Astrocyte (in vitro differentiated cells and primary cell): ENCODE results near the gene PLLP.

ENCODE experiments used
- EZH2 ChIP-seq: IDR thresholded peaks from 2 replicates; pipeline ENCODE4 v1.6.1; 2012; ENCODE audit warnings: mild to moderate bottlenecking, low read length, inconsistent platforms; ENCODE audit not compliant: insufficient read depth
- TF ChIP-seq, protein P1 (sequence below): IDR thresholded peaks from 2 replicates; pipeline ENCODE4 v1.5.1; 2011; ENCODE audit warnings: low read depth, mild to moderate bottlenecking, inconsistent platforms, low read length, moderate library complexity; ENCODE audit not compliant: insufficient read depth

DNA sequence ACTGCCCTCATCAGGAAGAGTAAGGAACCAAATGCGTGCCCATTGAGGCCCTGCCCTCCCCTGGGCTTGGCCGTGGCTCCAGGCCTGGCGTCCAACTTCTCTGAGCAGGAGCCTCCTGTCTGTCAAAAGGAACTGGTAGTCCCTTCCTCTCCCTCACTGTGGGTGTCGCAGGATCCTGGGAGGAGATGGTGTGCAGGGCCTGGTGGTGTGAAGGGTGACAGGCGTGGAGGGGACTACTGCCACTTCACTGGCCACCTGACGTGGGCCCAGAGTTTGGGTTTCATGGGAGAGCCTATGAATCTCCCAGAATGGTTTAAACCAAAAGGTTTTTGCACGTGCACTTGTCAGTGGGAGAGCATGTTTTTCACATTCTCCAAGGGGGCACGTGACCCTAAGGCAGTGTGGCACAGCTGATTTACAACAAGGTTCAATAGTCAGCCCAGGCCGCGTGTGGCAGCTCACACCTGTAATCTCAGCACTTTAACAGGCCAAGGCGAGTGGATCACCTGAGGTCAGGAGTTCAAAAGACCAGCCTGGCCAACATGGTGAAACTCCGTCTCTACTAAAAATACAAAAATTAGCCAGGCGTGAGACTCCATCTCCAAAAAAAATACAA, 26.9 kb downstream of the PLLP start:
- TF ChIP-seq, protein P1, sequence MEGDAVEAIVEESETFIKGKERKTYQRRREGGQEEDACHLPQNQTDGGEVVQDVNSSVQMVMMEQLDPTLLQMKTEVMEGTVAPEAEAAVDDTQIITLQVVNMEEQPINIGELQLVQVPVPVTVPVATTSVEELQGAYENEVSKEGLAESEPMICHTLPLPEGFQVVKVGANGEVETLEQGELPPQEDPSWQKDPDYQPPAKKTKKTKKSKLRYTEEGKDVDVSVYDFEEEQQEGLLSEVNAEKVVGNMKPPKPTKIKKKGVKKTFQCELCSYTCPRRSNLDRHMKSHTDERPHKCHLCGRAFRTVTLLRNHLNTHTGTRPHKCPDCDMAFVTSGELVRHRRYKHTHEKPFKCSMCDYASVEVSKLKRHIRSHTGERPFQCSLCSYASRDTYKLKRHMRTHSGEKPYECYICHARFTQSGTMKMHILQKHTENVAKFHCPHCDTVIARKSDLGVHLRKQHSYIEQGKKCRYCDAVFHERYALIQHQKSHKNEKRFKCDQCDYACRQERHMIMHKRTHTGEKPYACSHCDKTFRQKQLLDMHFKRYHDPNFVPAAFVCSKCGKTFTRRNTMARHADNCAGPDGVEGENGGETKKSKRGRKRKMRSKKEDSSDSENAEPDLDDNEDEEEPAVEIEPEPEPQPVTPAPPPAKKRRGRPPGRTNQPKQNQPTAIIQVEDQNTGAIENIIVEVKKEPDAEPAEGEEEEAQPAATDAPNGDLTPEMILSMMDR: no peak
- no peak for TF ChIP-seq EZH2
